Glutamatergic neuron (in vitro differentiated cells): ENCODE measurements around the gene SYT17. TPM values are rescaled to one million over a fixed set of nuclear protein-coding genes. Genes with fewer than 3 reads are reported as not detected.

Source experiments
- DNase-seq: peaks from one replicate; pipeline ENCODE4 v3.0.0; 2022
- H3K27ac Mint-ChIP-seq: one replicate; pipeline ENCODE4 v1.8.0; 2020; ENCODE audit warnings: mild to moderate bottlenecking, mixed read lengths, inconsistent platforms; ENCODE audit not compliant: unreplicated experiment
- H3K27me3 Mint-ChIP-seq: one replicate; pipeline ENCODE4 v1.8.0; 2020; ENCODE audit warnings: mild to moderate bottlenecking, moderate library complexity, mixed read lengths, inconsistent platforms; ENCODE audit not compliant: unreplicated experiment
- H3K36me3 Mint-ChIP-seq: one replicate; pipeline ENCODE4 v1.8.0; 2020; ENCODE audit warnings: mild to moderate bottlenecking, mixed read lengths, inconsistent platforms; ENCODE audit not compliant: unreplicated experiment
- H3K4me1 Mint-ChIP-seq: one replicate; pipeline ENCODE4 v1.8.0; 2020; ENCODE audit warnings: mild to moderate bottlenecking, low read depth, mixed read lengths, inconsistent platforms; ENCODE audit not compliant: unreplicated experiment
- H3K4me3 Mint-ChIP-seq: one replicate; pipeline ENCODE4 v1.8.0; 2020; ENCODE audit warnings: mild to moderate bottlenecking, mixed read lengths, inconsistent platforms; ENCODE audit not compliant: unreplicated experiment
- H3K9me3 Mint-ChIP-seq: one replicate; pipeline ENCODE4 v1.8.0; 2020; ENCODE audit warnings: mild to moderate bottlenecking, moderate library complexity, mixed read lengths, inconsistent platforms; ENCODE audit not compliant: unreplicated experiment
- total RNA-seq: library from RNA; stranded (reverse); fragmentation: NEBNext Ultra II Directional; extraction: Animal tissue kit (Norgen Biotek cat#: 25700); gene quantifications from one replicate; pipeline ENCODE4 v1.2.1, GENCODE V29; 2021; ENCODE audit not compliant: unreplicated experiment
- TF ChIP-seq, protein P1 (sequence below): fragments of 200-600 bp; sonication (generic); IDR thresholded peaks from one replicate; pipeline ENCODE4 v1.5.0; 2021; ENCODE audit not compliant: partially characterized antibody, unreplicated experiment

SYT17 gene
- total RNA-seq, 1 donor from 2014 or later: 10.0 TPM

DNA sequence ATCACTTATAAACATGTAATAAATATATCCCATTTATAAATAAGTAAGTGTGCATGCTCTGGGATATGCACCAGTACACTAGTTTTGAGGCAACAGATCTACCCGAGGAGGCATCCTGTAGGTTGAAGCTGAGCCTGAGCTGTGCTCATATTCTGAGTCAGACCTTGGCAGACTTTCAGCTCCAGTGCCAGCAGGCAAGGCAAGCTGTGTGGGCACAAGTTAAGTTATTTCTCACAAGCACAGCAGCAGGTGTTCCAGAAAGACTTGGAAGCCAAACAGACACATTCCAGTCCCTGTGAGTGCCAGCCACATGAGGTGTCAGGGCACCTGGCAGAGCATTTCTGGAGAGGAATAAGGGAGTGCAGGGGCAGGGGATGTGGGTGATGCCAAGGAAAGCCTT is 116.2 kb downstream of the SYT17 start:
- Mint-ChIP-seq H3K4me3 (no peak overlapping the region), H3K36me3 (no peaks in the 10 kb centered on the region), H3K27me3 (no peaks in the 10 kb centered on the region), H3K4me1 (no peaks in the 10 kb centered on the region), H3K9me3 (no peaks in the 10 kb centered on the region), H3K27ac (no peak overlapping the region)
- DNase-seq: no peak
- TF ChIP-seq, protein P1, sequence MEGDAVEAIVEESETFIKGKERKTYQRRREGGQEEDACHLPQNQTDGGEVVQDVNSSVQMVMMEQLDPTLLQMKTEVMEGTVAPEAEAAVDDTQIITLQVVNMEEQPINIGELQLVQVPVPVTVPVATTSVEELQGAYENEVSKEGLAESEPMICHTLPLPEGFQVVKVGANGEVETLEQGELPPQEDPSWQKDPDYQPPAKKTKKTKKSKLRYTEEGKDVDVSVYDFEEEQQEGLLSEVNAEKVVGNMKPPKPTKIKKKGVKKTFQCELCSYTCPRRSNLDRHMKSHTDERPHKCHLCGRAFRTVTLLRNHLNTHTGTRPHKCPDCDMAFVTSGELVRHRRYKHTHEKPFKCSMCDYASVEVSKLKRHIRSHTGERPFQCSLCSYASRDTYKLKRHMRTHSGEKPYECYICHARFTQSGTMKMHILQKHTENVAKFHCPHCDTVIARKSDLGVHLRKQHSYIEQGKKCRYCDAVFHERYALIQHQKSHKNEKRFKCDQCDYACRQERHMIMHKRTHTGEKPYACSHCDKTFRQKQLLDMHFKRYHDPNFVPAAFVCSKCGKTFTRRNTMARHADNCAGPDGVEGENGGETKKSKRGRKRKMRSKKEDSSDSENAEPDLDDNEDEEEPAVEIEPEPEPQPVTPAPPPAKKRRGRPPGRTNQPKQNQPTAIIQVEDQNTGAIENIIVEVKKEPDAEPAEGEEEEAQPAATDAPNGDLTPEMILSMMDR: no peak

DNA sequence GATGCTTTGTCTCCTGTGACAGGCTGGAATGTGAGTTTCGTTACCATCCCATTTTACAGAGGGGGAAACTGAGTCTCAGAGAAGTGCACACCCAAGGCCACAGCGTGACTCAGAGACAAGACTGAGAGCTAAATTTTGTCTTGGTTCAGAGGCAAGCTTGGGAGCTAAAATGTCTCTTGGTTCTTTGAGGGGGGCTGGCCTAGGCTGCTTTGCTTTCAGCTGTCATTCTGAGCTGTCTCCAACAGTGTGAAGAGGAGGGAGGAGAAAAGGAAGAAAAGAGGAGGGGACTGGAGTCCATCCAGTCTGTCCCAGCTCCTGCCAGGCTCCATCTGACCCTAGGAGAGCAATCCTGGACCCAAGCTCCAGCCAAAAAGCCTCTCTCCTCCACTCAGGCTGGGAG is 117.4 kb downstream of the SYT17 start, which contains the start of gene CLEC19A:
TSS of gene CLEC19A (plus strand) at position 301 of the 400 bp plus-strand sequence. CDS start 121 bp downstream, outside the sequence.
- peaks cover 4% of the 10 kb centered on the region for H3K4me1 Mint-ChIP-seq
- peaks cover 2% of the 10 kb centered on the region for H3K27me3 Mint-ChIP-seq
- H3K4me3 Mint-ChIP-seq: no peak within 1 kb of the TSS
- no peaks in the 10 kb centered on the region for H3K36me3 Mint-ChIP-seq
- no peak for DNase-seq
- no peak within 1 kb of the TSS for H3K27ac Mint-ChIP-seq
- no peaks in the 10 kb centered on the region for H3K9me3 Mint-ChIP-seq
- TF ChIP-seq, protein P1: no peak

DNA sequence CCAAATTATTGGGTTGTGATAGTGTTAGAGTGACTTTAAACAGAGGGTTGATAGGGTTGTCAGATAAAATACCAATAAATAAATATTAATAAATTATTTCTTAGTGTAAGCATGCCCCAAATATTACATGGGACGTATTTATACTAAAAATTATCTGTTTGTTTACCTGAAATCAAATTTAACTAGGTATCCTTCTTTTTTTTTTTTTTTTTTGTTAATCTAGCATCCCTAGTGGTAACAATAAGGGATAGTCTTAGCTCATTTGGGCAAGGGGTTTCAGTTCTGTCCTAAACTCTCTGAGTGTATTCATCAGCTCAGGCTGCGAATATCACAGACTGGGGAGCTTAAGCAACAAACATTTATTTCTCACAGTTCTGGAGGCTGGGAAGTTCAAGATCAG is 118.8 kb downstream of the SYT17 start:
- Mint-ChIP-seq H3K27me3 (peaks cover 2% of the 10 kb centered on the region), H3K36me3 (no peaks in the 10 kb centered on the region), H3K4me3 (no peak overlapping the region), H3K9me3 (no peaks in the 10 kb centered on the region), H3K27ac (no peak overlapping the region), H3K4me1 (peaks cover 10% of the 10 kb centered on the region)
- DNase-seq: no peak
- TF ChIP-seq, protein P1: no peak

DNA sequence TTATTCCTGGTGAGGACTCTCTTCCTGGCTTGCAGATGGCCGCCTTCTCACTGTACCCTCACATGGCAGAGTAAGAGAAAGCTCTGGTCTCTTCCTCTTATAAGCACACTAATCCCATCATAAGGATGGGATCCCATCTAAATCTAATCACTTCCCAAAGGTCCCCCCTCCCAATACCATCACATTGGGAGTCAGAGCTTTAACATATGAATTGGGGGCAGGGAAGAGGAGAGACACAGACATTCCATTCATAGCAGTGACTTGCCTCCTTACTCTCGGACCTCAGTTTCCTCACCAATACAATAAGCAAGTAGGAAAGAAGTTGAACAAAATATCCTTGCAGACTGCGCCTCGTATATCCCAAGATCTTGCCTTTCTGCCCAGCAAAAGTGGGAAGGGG is 119.2 kb downstream of the SYT17 start:
- no peak overlapping the region for H3K4me3 Mint-ChIP-seq
- no peaks in the 10 kb centered on the region for H3K36me3 Mint-ChIP-seq
- no peaks in the 10 kb centered on the region for H3K9me3 Mint-ChIP-seq
- H3K27me3 Mint-ChIP-seq: peaks cover 2% of the 10 kb centered on the region
- peaks cover 10% of the 10 kb centered on the region for H3K4me1 Mint-ChIP-seq
- H3K27ac Mint-ChIP-seq: no peak overlapping the region
- TF ChIP-seq, protein P1: no peak
- no peak for DNase-seq

DNA sequence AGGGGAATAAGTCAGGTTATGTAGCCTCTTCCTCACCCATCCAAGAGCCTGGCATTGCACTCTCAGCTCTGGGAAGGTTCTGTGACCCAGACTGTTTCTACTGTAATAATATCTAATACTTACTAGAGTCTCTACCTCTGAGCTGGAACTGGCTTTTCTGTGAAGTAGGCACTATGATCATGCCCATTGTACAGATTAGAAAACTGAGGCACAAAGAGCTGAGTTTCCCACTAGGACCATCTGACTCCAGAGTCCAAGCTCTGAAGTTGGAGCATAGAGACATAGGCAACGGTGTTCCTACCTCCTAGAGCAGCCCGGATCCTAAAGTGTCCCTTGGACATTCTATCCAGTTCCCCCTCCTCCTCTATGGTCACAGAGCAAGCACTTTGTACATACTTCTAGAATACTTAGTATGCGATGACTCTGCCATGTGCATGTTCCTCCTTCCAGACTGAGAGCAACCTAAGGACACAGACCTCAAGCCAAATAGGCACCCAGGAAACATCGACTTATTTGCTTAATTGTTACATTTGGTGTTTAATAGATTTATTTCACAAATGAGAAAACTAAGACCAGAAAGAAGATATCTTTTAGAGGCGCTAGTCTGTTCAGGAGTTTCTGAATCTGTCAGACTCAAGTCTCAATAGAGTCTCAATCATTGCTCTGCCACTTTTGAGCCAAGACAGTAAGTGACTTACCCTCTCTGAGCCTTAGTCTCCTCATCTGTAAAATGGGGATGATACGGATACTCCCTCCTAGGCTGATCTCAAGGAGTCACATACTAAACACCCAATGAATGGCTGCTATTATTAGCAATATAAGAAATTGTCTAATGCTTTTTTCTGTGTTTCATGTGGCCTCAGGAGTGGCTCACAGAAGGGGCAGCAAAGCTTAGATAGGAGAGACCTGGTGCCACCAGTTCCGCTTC is 121.1 kb downstream of the SYT17 start:
- H3K36me3 Mint-ChIP-seq: no peaks in the 10 kb centered on the region
- peaks cover 10% of the 10 kb centered on the region for H3K4me1 Mint-ChIP-seq
- no peak overlapping the region for H3K27ac Mint-ChIP-seq

More for the DNA sequence above, 121.1 kb downstream of the SYT17 start:
- Mint-ChIP-seq H3K9me3 (peaks cover 3% of the 10 kb centered on the region), H3K4me3 (no peak overlapping the region), H3K27me3 (peaks cover 2% of the 10 kb centered on the region)
- DNase-seq: no peak
- TF ChIP-seq, protein P1: no peak
